Measurements from ENCODE around the gene CCL2. TPM values are rescaled to one million over a fixed set of nuclear protein-coding genes. Genes with fewer than 3 reads are reported as not detected.
A peak's percentile ranks its signal among the peaks of the same experiment; 100 is the strongest.

The CCL2 gene
- total RNA-seq, 1 donor from 2014 or later = 20.7 TPM

DNA sequence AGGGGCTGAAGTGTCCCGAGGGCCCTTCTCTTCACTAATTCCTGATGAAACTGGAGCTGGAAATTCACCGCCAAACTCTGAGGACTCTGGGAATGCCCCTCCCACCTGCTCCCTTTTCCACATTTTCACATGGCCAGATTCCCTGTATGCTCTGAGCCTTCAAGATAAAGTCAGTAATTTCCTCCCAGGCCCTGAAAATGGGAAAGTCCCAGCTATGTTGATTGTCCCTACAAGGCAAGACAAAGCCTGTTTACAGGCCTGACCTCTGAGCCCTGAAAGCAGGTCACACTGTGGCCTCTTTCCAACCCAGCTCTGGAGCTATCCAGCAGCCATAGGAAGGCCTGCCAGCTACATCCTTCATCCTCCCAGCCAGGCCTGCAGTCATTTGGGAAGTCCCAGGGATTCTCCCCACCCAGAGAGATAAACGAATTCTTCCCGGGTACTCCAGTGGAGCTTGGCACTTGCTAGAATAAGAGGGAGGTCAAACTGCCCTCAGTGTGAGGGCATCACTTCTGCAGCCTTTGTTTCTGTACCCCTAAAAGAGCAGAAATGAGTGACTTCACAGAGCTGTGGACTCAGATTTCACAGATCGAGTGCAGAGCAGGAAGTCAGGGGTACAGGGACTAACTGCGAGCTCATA is 19.6 kb upstream of the CCL2 start:
- intact Hi-C loops (cut with DNase I) = no loop called here
- ATAC-seq (ENCODE audit: poor library complexity) (peak; percentile 93), DNase-seq (peak; percentile 87)

DNA sequence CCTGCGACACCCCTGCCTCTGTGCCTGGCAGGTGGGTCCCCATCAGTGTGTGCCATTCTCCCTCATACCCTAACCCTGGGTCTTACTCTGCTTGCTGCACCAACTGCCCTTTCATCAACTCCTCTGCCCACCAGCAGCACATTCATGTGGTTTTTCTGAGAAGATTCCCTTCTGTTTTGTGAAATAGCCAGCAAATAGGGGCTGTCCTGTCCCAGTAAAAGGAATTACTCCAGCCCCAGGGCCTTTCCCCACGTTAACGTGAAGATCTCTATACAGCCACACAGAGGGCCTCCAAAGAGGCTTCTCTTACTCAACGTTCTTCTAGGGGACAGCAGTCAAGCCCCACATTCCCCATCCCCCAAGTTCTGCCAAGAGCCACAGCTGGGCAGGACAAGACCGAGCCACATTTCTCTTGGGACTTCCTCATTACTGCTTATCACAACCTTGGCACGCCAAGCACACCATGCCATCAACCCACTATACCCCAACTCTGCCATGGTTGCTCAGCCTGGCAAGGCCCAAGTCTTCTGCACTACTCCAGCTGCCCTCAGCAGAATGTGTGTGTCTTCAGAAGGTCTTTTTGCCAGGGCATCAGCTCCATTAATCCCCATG is 18.7 kb upstream of the CCL2 start:
- DNase-seq (no peak), ATAC-seq (ENCODE audit: poor library complexity) (no peak)
- intact Hi-C loops (cut with DNase I) = no loop called here

DNA sequence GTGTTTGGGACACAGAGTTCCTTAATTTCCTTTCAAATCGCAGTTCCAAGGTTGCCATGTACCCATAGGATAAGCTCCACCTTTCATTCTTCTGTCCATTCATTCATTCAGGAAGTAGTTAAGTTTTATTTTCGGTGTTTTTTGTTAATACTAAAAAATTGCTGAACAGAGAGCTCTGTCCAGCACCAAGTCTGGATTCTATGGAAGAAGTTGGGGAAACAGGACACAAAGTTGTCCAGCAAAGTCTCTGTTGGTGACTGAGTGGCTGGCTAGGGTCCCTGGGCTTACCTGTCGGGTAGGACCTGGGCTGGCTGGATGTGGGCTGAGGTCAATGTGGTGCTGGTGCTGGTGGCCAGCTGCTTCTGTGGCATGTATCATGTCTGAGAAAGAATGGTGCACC is 17.6 kb upstream of the CCL2 start:
- ATAC-seq (ENCODE audit: poor library complexity) (no peak), DNase-seq (no peak)
- intact Hi-C loops (cut with DNase I) = no loop called here

DNA sequence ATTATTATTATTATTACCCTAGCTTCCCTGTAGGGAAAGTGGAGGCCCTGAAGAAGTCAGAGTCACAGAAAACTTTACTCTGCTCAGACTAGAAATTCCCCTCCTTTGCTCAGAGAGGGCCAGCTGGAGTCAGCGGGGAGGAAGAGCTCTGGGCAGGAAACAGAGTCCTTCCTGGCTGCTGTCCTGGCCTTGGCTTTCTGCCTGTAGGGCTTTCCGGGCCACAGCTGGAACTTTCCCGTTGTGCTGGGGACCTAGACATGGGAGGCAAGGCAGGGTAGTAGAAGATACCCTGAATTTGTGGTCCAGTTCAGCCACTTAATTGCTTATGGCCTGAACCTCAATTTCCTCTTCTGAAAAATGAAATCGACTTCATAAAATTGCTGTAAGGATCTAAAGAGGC is 14.0 kb upstream of the CCL2 start:
- ATAC-seq (ENCODE audit: poor library complexity) = peak; percentile 90
- intact Hi-C loops (cut with DNase I) = no loop called here
- DNase-seq = peak; percentile 89

DNA sequence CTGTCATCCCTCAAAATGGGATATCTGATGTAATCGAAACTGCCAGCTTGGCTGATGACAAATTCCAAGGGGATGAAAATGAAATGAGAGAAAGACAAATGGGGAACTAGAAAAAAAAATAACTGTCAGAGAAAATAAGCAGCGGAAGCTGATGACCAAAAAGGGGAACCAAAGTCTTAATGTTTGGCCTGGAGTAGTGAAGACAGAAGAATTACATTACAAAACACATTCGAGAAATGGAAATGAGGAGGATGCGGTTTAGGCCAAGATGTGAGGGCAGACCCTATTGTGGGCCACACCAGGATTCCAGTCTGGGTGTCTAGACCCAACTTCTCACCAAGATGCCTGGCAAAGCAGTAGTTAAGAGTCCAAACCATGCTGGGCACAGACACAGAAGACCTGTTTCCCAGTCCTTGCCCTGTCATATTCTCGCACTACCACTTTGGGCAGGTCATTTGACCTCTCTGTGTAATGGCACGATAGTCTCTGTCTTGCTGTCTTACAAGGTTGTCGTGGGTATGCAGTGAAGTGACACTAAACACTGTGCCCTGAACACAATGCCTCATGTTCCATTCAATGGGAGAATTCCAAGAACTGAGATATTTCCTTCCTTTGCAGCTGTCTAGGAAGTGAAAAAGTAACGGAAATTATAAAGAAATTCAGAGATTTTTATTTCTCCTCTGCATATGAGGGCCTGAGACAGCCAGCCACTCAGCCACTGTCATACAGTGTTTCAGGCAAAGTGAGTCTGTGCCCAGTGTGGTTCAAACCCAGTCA is 12.3 kb upstream of the CCL2 start:
- intact Hi-C loops (cut with DNase I) = no loop called here
- DNase-seq (no peak), ATAC-seq (ENCODE audit: poor library complexity) (peak; percentile 22)

DNA sequence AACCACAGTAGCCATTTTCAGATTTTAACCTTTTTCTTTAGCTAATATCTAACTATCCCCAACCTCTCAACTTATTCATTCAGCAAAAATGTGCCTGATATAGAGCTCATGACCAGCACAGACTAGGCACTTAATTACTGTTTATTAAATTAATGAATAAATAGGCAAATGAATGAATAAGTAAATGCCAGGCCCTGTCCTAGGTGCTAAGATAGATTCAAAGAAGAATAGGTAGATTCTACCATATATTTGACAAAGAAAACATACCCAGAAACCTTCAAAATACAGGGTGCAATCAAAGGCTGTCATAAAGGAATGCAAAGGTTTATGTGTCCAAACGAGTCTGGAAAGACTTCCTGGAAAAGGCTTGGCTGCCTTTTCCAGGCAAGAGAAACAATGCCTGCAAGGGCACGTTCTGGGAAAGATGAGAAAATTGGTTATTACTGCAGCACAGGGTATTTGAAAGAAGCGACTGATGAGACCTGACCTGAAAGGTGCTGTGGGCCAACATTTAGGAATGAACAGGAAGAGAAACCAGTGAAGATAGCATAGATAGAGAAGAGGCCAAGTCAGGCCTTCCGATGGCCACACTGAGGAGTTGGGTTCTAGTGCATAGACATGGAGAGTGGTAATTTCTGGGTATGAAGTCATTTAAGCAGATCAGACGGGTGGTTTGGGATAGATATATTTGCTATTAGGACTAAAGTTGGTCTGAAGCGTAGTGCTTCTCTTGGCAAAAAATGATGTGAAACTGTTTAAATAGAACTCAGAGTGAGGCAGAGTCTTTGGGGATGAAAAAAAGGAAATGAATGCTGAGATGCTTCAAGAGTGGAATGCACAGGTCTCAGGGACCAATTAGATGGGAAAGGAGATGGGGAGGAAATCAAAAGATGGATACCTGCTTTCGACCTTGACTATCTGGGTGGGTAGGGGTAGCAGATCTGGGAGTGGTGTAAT is 11.4 kb upstream of the CCL2 start:
- intact Hi-C loops (cut with DNase I) = no loop called here
- ATAC-seq (ENCODE audit: poor library complexity) = no peak
- no peak for DNase-seq

DNA sequence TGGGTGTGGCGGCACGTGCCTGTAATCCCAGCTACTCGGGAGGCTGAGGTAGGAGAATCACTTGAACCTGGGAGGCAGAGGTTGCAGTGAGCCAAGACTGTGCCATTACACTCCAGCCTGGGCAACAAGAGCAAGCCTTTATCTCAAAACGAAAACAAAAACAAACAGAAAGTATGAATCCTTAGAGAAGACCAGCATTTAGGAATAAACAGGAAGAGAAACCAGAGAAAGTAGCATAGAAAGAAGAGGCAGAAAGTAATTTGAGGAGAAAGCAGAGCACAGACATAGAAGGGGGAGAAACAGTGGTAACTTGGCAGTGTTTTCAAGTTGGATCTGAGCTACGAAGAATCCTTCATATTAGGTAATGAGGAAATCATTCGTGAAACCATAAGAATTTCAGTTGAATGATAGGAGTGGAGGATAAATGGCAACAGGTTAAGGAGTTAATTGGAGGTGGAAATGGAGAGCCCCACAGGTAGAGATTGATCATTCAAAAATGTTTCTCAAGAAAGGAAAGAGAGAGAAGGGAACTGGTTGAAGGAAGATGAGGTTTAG is 9.7 kb upstream of the CCL2 start:
- intact Hi-C loops (cut with DNase I) = no loop called here
- no peak for DNase-seq
- no peak for ATAC-seq (ENCODE audit: poor library complexity)

DNA sequence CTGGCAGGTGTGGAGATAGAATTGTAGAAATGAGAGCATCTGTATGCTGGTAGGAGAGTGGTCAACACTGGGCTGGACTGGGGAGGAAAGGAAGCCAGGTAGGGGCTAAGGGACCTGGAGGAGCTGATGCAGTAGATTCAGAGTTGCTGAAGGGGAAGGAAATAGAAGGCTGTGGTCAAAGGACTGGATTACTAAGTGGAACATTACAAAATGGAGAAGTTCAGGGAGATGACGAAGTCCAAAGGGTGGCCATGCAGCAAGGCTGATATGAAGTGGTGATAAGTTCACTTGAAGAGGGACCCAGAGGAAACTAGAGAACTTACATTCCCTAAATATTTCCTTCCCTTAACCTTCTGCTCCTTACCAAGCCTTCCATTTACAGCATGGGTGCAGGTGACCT is 8.6 kb upstream of the CCL2 start:
- DNase-seq = no peak
- no peak for ATAC-seq (ENCODE audit: poor library complexity)
- intact Hi-C loops (cut with DNase I) = no loop called here

DNA sequence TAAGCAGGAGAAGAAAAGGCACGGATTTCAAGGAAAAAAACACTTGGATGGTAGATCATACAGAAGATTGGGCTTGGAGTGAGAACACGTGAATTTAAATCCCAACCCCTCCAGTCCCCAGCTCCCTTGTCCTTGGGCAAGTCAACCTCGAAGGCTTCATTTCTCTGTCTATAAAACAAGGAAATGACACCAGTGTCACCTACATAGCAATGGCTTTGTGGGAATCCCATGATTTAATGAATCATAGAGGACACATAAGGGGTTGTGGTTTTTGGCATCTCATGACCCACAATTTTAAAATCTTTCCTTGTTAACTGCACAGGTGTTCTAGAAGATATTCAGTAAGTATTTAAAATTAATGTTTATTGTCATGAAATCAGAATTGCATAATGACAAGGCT is 8.2 kb upstream of the CCL2 start:
- intact Hi-C loops (cut with DNase I) = no loop called here
- ATAC-seq (ENCODE audit: poor library complexity) (no peak), DNase-seq (no peak)

DNA sequence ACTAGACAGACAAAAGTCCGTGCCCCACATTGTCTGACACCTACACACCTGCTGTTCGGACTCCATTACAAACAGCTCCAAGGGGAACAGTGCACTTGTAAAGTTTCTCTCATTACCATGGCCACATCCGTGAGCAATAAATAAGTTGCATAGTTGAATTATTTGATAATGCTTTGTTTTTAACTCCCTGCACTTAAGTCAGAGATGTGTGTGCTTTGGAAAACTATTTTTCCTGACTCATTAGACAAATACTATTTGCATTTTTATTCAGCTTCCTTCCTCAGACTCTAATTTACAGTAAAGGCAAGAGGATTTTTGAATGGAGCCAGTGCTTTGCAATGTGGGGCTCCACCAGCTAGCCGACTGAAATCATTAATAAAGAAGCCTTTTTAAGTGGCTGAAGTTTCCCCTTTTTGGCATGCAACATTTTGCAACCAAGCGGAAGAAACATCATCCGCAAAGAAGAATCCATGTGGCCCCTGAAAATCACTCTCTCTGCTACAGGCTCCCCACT is 6.5 kb upstream of the CCL2 start:
- ATAC-seq (ENCODE audit: poor library complexity) (no peak), DNase-seq (no peak)
- intact Hi-C loops (cut with DNase I) = no loop called here

DNA sequence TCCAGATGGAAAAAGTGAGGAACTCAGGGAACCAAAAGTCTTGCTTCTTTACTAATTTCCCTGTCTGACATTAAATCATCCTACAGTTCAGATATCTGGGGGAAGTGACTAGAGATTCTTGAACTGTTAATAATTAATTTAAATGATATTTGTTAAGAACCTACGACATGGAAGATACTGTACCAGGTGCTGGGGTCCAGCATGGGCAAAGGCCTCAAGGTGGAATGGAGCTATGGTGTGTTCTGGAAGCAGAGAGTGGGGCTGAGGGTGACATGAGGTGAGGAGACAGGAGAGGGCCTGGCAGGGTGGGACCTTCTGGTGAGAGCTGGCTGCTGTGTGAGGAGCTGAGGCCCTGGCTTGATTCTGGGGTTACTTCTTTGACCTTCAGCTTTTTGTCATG is 6.0 kb upstream of the CCL2 start:
- no peak for ATAC-seq (ENCODE audit: poor library complexity)
- intact Hi-C loops (cut with DNase I) = no loop called here
- DNase-seq = no peak

DNA sequence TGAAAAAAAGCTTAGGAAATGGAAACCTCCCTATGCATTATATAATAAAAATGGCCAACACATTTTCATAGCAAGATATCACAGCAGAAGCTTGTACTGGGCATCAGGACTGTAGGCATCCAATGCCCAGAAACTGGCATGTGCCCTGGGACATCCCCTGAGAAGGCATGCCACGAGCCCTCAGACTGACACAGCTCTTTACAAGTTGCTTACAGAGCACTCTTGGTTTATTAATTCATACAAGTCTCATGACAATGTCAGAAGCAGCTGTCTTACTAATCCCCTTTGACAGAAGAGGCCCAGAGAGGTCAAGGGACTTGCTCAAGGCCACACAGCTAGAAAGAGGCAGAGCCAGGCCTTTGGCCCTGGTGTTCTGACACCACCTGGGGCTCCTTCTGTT is 5.6 kb upstream of the CCL2 start:
- intact Hi-C loops (cut with DNase I) = no loop called here
- no peak for DNase-seq
- ATAC-seq (ENCODE audit: poor library complexity) = peak; percentile 4

DNA sequence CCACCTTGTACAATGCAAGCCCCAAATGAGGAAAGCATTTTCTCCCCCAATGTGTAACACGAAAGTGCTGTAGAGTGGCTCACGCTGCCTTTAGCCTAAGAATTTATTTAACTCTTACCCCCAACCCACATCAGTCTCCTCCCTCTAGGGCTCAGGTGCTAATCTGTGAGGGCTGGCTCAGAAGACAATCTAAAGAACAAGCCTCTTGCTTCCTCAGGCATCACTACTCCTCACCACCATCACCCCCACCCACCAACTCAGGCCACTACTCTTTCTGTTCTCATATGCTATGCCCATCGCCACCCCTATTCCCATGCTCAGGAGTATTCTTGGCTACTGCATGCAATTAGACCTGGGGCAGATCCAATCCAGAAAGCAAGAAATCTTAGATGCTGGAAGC is 3.9 kb upstream of the CCL2 start:
- ATAC-seq (ENCODE audit: poor library complexity) (no peak), DNase-seq (no peak)
- intact Hi-C loops (cut with DNase I) = no loop called here

DNA sequence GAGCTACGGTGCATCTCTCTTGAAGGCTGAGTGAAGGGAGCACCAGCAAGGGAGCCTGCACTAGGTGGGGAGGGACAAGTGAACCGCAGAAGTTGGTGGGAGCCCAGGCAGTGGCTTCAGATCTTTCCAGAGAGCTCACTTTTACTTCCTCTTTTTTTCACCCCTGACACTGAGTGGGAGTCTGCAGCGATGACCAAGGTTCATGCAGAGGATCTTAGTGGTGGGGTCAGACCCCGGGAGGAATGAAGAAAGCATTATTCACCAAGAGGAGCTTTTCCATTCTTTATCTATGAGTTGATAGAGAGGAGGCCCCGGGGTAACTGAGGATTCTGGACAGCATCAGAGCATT is 3.0 kb upstream of the CCL2 start:
- DNase-seq (peak; percentile 57), ATAC-seq (ENCODE audit: poor library complexity) (peak; percentile 19)
- intact Hi-C loops (cut with DNase I) = no loop called here

DNA sequence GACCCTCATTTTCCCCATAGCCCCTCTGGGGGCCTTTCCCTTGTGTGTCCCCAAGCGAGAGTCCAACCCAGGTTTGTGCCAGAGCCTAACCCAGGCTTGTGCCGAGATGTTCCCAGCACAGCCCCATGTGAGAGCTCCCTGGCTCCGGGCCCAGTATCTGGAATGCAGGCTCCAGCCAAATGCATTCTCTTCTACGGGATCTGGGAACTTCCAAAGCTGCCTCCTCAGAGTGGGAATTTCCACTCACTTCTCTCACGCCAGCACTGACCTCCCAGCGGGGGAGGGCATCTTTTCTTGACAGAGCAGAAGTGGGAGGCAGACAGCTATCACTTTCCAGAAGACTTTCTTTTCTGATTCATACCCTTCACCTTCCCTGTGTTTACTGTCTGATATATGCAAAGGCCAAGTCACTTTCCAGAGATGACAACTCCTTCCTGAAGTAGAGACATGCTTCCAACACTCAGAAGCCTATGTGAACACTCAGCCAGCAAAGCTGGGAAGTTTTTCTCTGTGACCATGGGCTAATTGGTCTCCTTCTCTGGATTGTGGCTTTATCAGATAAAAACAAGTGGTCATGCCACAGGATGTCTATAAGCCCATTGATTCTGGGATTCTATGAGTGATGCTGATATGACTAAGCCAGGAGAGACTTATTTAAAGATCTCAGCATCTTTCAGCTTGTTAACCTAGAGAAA is 2.5 kb upstream of the CCL2 start:
- intact Hi-C loops (cut with DNase I) = no loop called here
- DNase-seq = peak; percentile 98
- peak; percentile 88 for ATAC-seq (ENCODE audit: poor library complexity)

DNA sequence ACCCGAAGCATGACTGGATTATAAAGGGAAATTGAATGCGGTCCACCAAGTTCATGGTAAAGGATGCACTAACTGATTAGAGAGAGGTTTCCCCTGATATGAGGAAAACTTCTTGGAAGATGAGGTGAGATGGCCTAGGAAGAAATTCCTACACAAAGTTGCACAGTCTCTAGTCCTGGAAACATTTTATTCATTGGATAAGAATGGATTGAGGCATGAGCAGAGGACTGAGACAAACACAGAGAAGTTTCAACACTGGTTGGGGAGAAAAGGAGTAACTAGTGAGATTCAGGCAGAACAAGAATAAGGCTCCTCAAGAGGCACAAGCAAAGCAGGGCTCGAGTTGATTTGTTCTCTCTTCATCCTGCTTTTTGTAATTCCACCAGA is 2.0 kb upstream of the CCL2 start:
- no peak for ATAC-seq (ENCODE audit: poor library complexity)
- no peak for DNase-seq
- intact Hi-C loops (cut with DNase I) = no loop called here

DNA sequence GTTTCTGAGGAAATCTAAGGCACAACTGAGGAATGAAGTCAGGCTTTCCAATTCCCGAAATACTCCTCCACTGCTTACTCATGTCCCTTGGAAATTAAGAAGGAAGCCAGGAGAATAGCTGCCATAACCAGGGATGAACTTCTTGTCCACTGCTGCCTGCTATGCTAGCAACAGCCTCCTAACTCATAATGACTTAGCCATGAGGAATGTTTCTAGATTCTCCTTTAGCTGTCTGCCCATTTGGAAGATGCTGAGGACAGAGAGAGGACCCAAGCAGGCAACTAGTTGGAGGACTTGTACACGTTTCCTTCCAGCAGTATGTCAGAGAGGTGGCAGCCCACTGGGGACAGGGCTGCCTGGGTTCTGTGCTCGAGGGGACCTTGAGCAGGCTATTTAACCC is 939 bp upstream of the CCL2 start:
- intact Hi-C loops (cut with DNase I) = no loop called here
- ATAC-seq (ENCODE audit: poor library complexity) (peak; percentile 52), DNase-seq (no peak)

DNA sequence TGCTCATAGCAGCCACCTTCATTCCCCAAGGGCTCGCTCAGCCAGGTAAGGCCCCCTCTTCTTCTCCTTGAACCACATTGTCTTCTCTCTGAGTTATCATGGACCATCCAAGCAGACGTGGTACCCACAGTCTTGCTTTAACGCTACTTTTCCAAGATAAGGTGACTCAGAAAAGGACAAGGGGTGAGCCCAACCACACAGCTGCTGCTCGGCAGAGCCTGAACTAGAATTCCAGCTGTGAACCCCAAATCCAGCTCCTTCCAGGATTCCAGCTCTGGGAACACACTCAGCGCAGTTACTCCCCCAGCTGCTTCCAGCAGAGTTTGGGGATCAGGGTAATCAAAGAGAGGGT is 272 bp downstream of the CCL2 start:
- DNase-seq (no peak), ATAC-seq (ENCODE audit: poor library complexity) (no peak)
- intact Hi-C loops (cut with DNase I) = no loop called here
